ENCODE data around the gene TMEM184B. TPM values are rescaled to one million over a fixed set of nuclear protein-coding genes. Genes with fewer than 3 reads are reported as not detected.

The TMEM184B gene
- polyA plus RNA-seq, 2 of the 4 experiments (the other 2 are of a cell fraction), result 22.2 to 36.8 TPM

DNA sequence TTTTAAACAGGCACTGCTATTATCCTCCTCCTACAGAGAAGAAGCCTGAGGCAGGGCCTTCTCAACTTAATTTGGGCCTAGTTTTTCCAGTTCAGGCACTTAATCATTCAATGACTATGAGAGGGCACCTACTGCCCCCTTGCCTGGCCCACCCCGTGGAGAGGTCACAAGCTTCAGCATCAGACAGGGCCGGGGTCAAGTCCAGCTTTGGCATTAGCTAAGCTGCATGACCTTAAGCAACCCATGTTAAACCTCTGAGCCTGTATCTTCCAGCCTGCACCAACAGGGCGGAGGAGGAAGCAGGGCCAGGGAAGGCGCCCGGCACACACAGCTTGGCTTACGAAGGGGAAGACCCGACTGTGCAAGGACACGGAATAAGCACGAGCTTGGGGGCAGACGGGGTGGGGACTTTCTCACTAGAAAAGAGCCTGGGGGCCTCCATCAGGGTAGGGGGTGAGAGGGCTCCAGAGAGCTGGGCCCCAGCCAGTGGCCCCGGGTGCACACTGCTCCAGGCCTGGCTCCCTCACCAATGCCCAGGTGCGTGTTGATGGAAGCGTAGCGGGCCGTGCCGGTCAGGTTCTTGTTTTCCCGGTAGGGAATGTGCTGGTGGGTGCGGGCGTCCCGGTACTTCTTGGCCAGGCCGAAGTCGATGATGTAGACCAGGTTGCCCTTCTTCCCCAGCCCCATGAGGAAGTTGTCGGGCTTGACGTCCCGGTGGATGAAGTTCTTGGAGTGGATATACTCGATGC is 27.6 kb upstream of the TMEM184B start:
- ChIA-PET CTCF (interaction anchor here (0.6 to 0.9 kb wide), 2 partner anchors 12 to 186 kb away, joined by 3 read pairs; no protein-coding TSS in a partner anchor), POLR2A (no interaction called here)
- Histone ChIP-seq H3K4me3 (no peak overlapping the region), H3K4me2 (no peak overlapping the region), H3K9me3 (no peaks in the 10 kb centered on the region), H3K4me1 (peaks cover 12% of the 10 kb centered on the region), H3K27ac (no peak overlapping the region)
- WGBS (ENCODE audit: missing lambda C conversion rate), result 92% methylated on average over 14 of the region's 26 CpGs
- TF ChIP-seq TP53 (CRISPR knock-in tag; IDR thresholded peaks at IDR 0.05) (no peak), FOSB (CRISPR knock-in tag; IDR thresholded peaks at IDR 0.05) (no peak), ZNF302 (CRISPR knock-in tag; IDR thresholded peaks at IDR 0.05) (no peak), KDM1A (IDR thresholded peaks at IDR 0.05; ENCODE audit: low read depth) (no peak), CHD4 (IDR thresholded peaks at IDR 0.05; ENCODE audit: borderline replicate concordance) (no peak), FOXS1 (CRISPR knock-in tag; IDR thresholded peaks at IDR 0.05) (no peak), CBX2 (IDR thresholded peaks at IDR 0.05; ENCODE audit: borderline replicate concordance, low read depth) (no peak), BCL3 (IDR thresholded peaks at IDR 0.05) (no peak)
- DNase-seq (ENCODE audit: low read depth in 1 of 2, low spot score in 1 of 2) (no peak), FAIRE-seq (no peak), ATAC-seq (no peak)

- no peak for DNase-seq (ENCODE audit: low read depth in 1 of 2, low spot score in 1 of 2)
- no peak for FAIRE-seq
- TF ChIP-seq ZSCAN20 (CRISPR knock-in tag; IDR thresholded peaks at IDR 0.05), result no peak
- TF ChIP-seq EHMT2 (IDR thresholded peaks at IDR 0.05; ENCODE audit: low read depth), result no peak
- TF ChIP-seq CHD2 (IDR thresholded peaks at IDR 0.05; ENCODE audit: low read length, partially characterized antibody), result no peak
- no peak for TF ChIP-seq RARB (CRISPR knock-in tag; IDR thresholded peaks at IDR 0.05)
- TF ChIP-seq HOXA7 (CRISPR knock-in tag; IDR thresholded peaks at IDR 0.05), result no peak
- no peak for TF ChIP-seq CBX2 (IDR thresholded peaks at IDR 0.05; ENCODE audit: borderline replicate concordance, low read depth)
- no peak for TF ChIP-seq HOXB13 (CRISPR knock-in tag; IDR thresholded peaks at IDR 0.05; ENCODE audit: low read depth)
- TF ChIP-seq TFCP2L1 (CRISPR knock-in tag; IDR thresholded peaks at IDR 0.05), result no peak
- no peak for TF ChIP-seq ZNF302 (CRISPR knock-in tag; IDR thresholded peaks at IDR 0.05)
- TF ChIP-seq SMC3 (IDR thresholded peaks at IDR 0.05), result no peak
- TF ChIP-seq, protein P1, sequence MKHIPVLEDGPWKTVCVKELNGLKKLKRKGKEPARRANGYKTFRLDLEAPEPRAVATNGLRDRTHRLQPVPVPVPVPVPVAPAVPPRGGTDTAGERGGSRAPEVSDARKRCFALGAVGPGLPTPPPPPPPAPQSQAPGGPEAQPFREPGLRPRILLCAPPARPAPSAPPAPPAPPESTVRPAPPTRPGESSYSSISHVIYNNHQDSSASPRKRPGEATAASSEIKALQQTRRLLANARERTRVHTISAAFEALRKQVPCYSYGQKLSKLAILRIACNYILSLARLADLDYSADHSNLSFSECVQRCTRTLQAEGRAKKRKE (CRISPR knock-in tag; IDR thresholded peaks at IDR 0.05; ENCODE audit: low read depth), result no peak
- no peak for TF ChIP-seq ESRRA (IDR thresholded peaks at IDR 0.05; ENCODE audit: borderline replicate concordance, low read length)
- ChIA-PET CTCF (no interaction called here), POLR2A (no interaction called here)
- WGBS (ENCODE audit: missing lambda C conversion rate), result 91% methylated on average over 11 of the region's 12 CpGs
- Histone ChIP-seq H3K4me3 (no peak overlapping the region), H3K4me1 (peaks cover 6% of the 10 kb centered on the region; the same call in 2 of the 3 replicates), H3K4me2 (no peak overlapping the region), H3K27ac (no peak overlapping the region), H3K9me3 (no peaks in the 10 kb centered on the region)
- ATAC-seq, result no peak
Measured at GRCh38 chr22:38299770-38300102, 26.9 kb upstream of the TMEM184B start.

- FAIRE-seq (no peak), DNase-seq (ENCODE audit: low read depth in 1 of 2, low spot score in 1 of 2) (no peak), ATAC-seq (peak in 1 of 2 experiments; percentile 72; a peak in 3 of 6 replicates)
- POLR2A ChIA-PET, result no interaction called here
- Histone ChIP-seq H3K4me1 (no peaks in the 10 kb centered on the region), H3K9me3 (no peaks in the 10 kb centered on the region), H3K4me2 (no peak overlapping the region), H3K4me3 (no peak overlapping the region), H3K27ac (no peak overlapping the region)
- 96% methylated on average over 17 of the region's 25 CpGs for WGBS (ENCODE audit: missing lambda C conversion rate)
- CTCF ChIA-PET, result interaction anchor here (0.5 kb wide), 1 partner anchor 10 kb away, joined by 4 read pairs; no protein-coding TSS in a partner anchor
- no peak for TF ChIP-seq RFX5 (IDR thresholded peaks at IDR 0.05)
- no peak for TF ChIP-seq TP53 (CRISPR knock-in tag; IDR thresholded peaks at IDR 0.05)
- TF ChIP-seq, protein P2, sequence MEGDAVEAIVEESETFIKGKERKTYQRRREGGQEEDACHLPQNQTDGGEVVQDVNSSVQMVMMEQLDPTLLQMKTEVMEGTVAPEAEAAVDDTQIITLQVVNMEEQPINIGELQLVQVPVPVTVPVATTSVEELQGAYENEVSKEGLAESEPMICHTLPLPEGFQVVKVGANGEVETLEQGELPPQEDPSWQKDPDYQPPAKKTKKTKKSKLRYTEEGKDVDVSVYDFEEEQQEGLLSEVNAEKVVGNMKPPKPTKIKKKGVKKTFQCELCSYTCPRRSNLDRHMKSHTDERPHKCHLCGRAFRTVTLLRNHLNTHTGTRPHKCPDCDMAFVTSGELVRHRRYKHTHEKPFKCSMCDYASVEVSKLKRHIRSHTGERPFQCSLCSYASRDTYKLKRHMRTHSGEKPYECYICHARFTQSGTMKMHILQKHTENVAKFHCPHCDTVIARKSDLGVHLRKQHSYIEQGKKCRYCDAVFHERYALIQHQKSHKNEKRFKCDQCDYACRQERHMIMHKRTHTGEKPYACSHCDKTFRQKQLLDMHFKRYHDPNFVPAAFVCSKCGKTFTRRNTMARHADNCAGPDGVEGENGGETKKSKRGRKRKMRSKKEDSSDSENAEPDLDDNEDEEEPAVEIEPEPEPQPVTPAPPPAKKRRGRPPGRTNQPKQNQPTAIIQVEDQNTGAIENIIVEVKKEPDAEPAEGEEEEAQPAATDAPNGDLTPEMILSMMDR (IDR thresholded peaks at IDR 0.05), result peak; percentile 24; the same call in 2 of the 3 replicates
- no peak for TF ChIP-seq PBX3 (IDR thresholded peaks at IDR 0.05)
- no peak for TF ChIP-seq HEYL (CRISPR knock-in tag; IDR thresholded peaks at IDR 0.05)
- no peak for TF ChIP-seq CHD2 (IDR thresholded peaks at IDR 0.05; ENCODE audit: low read length, partially characterized antibody)
- 0 out of 5 replicates have a peak, but pooled peaks of 1 of the 2 experiments have one; percentile 1 for TF ChIP-seq RAD21 (conservative IDR thresholded peaks at IDR 0.05 in 1 of 2, IDR thresholded peaks at IDR 0.05 in 1 of 2)
- no peak for TF ChIP-seq SREBF2 (IDR thresholded peaks at IDR 0.05)
Measured at GRCh38 chr22:38298312-38299005, 25.6 kb upstream of the TMEM184B start.
